K562 (cell line): ENCODE data around the gene MYO18B. TPM values are rescaled to one million over a fixed set of nuclear protein-coding genes. Genes with fewer than 3 reads are reported as not detected.

ENCODE experiments used
- ATAC-seq: fragments of 200-7000 bp; cut with Tn5 transposase; 3 replicates; pipeline ENCODE4 v1.9.1; 2020; ENCODE audit warnings: moderate library complexity
- BruUV-seq: library from RNA; stranded (reverse); fragments of 400-500 nt; replicated peaks from 2 replicates; lab custom pipeline; 2021; lab: Mats Ljungman, UMichigan
- CTCF ChIA-PET: fragments of 300-600 bp; formaldehyde crosslinking; extraction: SDS; loops from one replicate; lab custom pipeline; 2021; ENCODE audit warnings: low intra/inter-chr PET ratio; lab: Yijun Ruan, JAX
- POLR2A ChIA-PET: fragments of 300-600, 350-650 bp; sonication (Branson Sonifier 250); formaldehyde crosslinking; extraction: SDS; loops from one replicate; lab custom pipeline; 2021; ENCODE audit warnings: antibody characterized with exemption, inconsistent platforms; lab: Yijun Ruan, JAX
- DNase-seq, 4 experiments: peaks; one replicate each; pipeline versions ENCODE4 v3.0.0 to v3.0.0-alpha.2; 2011 to 2018; ENCODE audit warnings: low spot score in 3 of 4, mixed read lengths in 3 of 4; ENCODE audit errors: extremely low read depth in 1 of 4
- FAIRE-seq: peaks from 2 replicates; lab custom pipeline; 2011; peaks lifted over from hg19 to GRCh38; lab: Jason Lieb, UNC
- H2AFZ ChIP-seq: 2 replicates; pipeline ENCODE4 v1.6.0; 2011; ENCODE audit warnings: low read depth, low read length, control low read depth, inconsistent platforms
- H3K27ac ChIP-seq: fragments of 200-600 bp; 3 replicates; pipeline ENCODE4 v1.8.0; 2011; ENCODE audit warnings: low read depth, mild to moderate bottlenecking, control low read depth, inconsistent platforms, low read length, moderate library complexity, mixed read lengths; ENCODE audit errors: extremely low read depth
- H3K27me3 ChIP-seq, 2 experiments: fragments of 300-600 bp in 1 of 2; 2 replicates in 1 of 2; 3 replicates in 1 of 2; pipeline versions ENCODE4 v1.6.0 to v1.8.0; 2011; ENCODE audit warnings: inconsistent platforms in 2 of 2, low read length in 2 of 2, mild to moderate bottlenecking in 1 of 2, mixed read lengths in 1 of 2, moderate library complexity in 1 of 2; ENCODE audit not compliant: control insufficient read depth in 2 of 2, insufficient read depth in 2 of 2
- H3K36me3 ChIP-seq: fragments of 300-600 bp; 3 replicates; pipeline ENCODE4 v1.8.0; 2011; ENCODE audit warnings: mild to moderate bottlenecking, low read length, inconsistent platforms; ENCODE audit not compliant: control insufficient read depth, insufficient read depth
- H3K4me1 ChIP-seq, 2 experiments: fragments of 200-600 bp in 1 of 2; replicated peaks in 1 of 2; 2 replicates in 1 of 2; 3 replicates in 1 of 2; pipeline versions ENCODE4 v1.5.1 to v1.8.0; 2011; ENCODE audit warnings: inconsistent platforms in 2 of 2, low read length in 2 of 2, mild to moderate bottlenecking in 1 of 2, mixed read lengths in 1 of 2, moderate library complexity in 1 of 2; ENCODE audit not compliant: control insufficient read depth in 2 of 2, insufficient read depth in 2 of 2
- H3K4me2 ChIP-seq: 2 replicates; pipeline ENCODE4 v1.6.1; 2011; ENCODE audit warnings: low read length, control low read depth, inconsistent platforms, mixed read lengths; ENCODE audit not compliant: insufficient read depth
- H3K4me3 ChIP-seq: fragments of 200-600 bp; sonication (generic), shearing (Covaris generic); 2 replicates; pipeline ENCODE4 v1.5.1; 2016; ENCODE audit warnings: control low read depth, inconsistent platforms
- H3K79me2 ChIP-seq: fragments of 200-600 bp; 3 replicates; pipeline ENCODE4 v1.8.0; 2011; ENCODE audit warnings: low read length, inconsistent platforms; ENCODE audit not compliant: control insufficient read depth, insufficient read depth
- H3K9ac ChIP-seq, 2 experiments: 2 replicates each; pipeline versions ENCODE4 v1.6.0 to v1.6.1; 2011; ENCODE audit warnings: low read depth in 2 of 2, low read length in 2 of 2, control low read depth in 1 of 2, inconsistent platforms in 1 of 2, mild to moderate bottlenecking in 1 of 2, mixed read lengths in 1 of 2; ENCODE audit not compliant: insufficient read depth in 1 of 2
- H3K9me1 ChIP-seq: one replicate; pipeline ENCODE4 v1.6.0; 2011; ENCODE audit warnings: inconsistent platforms, mild to moderate bottlenecking, low read length, moderate library complexity; ENCODE audit not compliant: control insufficient read depth, insufficient read depth
- H3K9me3 ChIP-seq: replicated peaks from 2 replicates; pipeline ENCODE4 v1.5.1; 2011; ENCODE audit warnings: low read depth, low read length, inconsistent platforms; ENCODE audit not compliant: control insufficient read depth, insufficient read depth
- H4K20me1 ChIP-seq: replicated peaks from 2 replicates; pipeline ENCODE4 v1.6.1; 2011; ENCODE audit warnings: low read length, inconsistent platforms, mixed read lengths; ENCODE audit not compliant: control insufficient read depth, insufficient read depth
- CEBPB ChIP-seq: fragments of 450-650 bp; IDR thresholded peaks from 2 replicates; pipeline ENCODE4 v1.6.1; 2016; ENCODE audit warnings: missing genetic modification characterization, missing compliant biosample characterization
- ESRRA ChIP-seq: fragments of 450-650 bp; IDR thresholded peaks from 2 replicates; pipeline ENCODE4 v1.6.1; 2014; ENCODE audit warnings: low read depth, mild to moderate bottlenecking, moderate library complexity, borderline replicate concordance
- KDM1A ChIP-seq, 2 experiments: fragments of 450-650 bp; IDR thresholded peaks; 2 replicates each; pipeline ENCODE4 v1.6.1; 2016; ENCODE audit warnings: mild to moderate bottlenecking in 2 of 2
- RBM15 ChIP-seq: fragments of 200-400 bp; formaldehyde crosslinking; IDR thresholded peaks from 2 replicates; pipeline ENCODE4 v1.6.1; 2018; ENCODE audit warnings: mild to moderate bottlenecking, low read length, moderate library complexity; ENCODE audit not compliant: insufficient read depth
- SREBF1 ChIP-seq: fragments of 150-350 bp; IDR thresholded peaks from 2 replicates; pipeline ENCODE4 v1.6.1; 2014; ENCODE audit warnings: antibody characterized with exemption, low read depth, low read length, borderline replicate concordance
- TRIM24 ChIP-seq, 2 experiments: fragments of 450-650 bp; IDR thresholded peaks; 2 replicates each; pipeline ENCODE4 v1.6.1; 2016
- XRCC4 ChIP-seq: IDR thresholded peaks from one replicate; pipeline ENCODE4 v1.6.1; 2011; ENCODE audit not compliant: insufficient read depth, insufficient read length; ENCODE audit errors: extremely low read depth
- ZNF232 ChIP-seq: sonication (generic); formaldehyde crosslinking; IDR thresholded peaks from 2 replicates; pipeline ENCODE4 v1.8.0; 2022; ENCODE audit warnings: mild to moderate bottlenecking, missing genetic modification reagents
- WGBS: fragments of 100-300 bp; shearing (Covaris generic); methylation state at CpG from one replicate; pipeline ENCODE4 v1.1.6; 2016; ENCODE audit warnings: low coverage, mixed read lengths; ENCODE audit not compliant: insufficient coverage; ENCODE audit errors: missing lambda C conversion rate; 5-methylcytosine and 5-hydroxymethylcytosine counted together
- in situ Hi-C: fragments of 300-500 bp; cut with MboI; formaldehyde crosslinking; loops from 4 replicates; pipeline ENCODE4 v1.15.0; 2018; ENCODE audit warnings: inconsistent platforms, mixed read lengths
- intact Hi-C: fragments of 100-400 bp; cut with micrococcal nuclease; formaldehyde crosslinking; loops from 2 replicates; pipeline ENCODE4 v1.14.2; 2022
- polyA plus RNA-seq, 8 experiments: library from polyadenylated mRNA; depleted of rRNA in 4 of 8; stranded (reverse) in 5 of 8; unstranded in 3 of 8; fragments of >200 nt; fragmentation: Nextera tagmentation in 2 of 8; fragmentation: Illumina TruSeq in 1 of 8; extraction: Ambion mirVana in 2 of 8; extraction: Trizol in 1 of 8; gene quantifications; 2 replicates each; pipeline versions ENCODE4 v1.2.1 to v1.2.3, GENCODE V29; 2011 to 2014; ENCODE audit warnings: inconsistent platforms in 1 of 8, missing spikeins in 1 of 8
- total RNA-seq, 7 experiments: library from RNA; depleted of rRNA in 6 of 7; stranded (reverse); fragments of >200 nt in 6 of 7; fragmentation: Illumina TruSeq in 2 of 7; extraction: Trizol in 2 of 7; gene quantifications; 2 replicates each; pipeline versions ENCODE4 v1.2.1 to v1.2.3, GENCODE V29; 2011 to 2021; ENCODE audit warnings: low replicate concordance in 1 of 7
- TF ChIP-seq, protein P1 (sequence below): sonication (generic); formaldehyde crosslinking; IDR thresholded peaks from 2 replicates; pipeline ENCODE4 v1.8.1; 2023; ENCODE audit warnings: mild to moderate bottlenecking, missing genetic modification reagents
- TF ChIP-seq, protein P2 (sequence below): fragments of 450-650 bp; IDR thresholded peaks from 2 replicates; pipeline ENCODE4 v1.6.1; 2016; ENCODE audit warnings: mild to moderate bottlenecking

The MYO18B gene
- total and polyA plus RNA-seq, 9 of the 15 experiments (the other 6 are each of a cell fraction or from before 2014, with no cell fraction given), result 0.06 to 7.0 (median 4.3) TPM

DNA sequence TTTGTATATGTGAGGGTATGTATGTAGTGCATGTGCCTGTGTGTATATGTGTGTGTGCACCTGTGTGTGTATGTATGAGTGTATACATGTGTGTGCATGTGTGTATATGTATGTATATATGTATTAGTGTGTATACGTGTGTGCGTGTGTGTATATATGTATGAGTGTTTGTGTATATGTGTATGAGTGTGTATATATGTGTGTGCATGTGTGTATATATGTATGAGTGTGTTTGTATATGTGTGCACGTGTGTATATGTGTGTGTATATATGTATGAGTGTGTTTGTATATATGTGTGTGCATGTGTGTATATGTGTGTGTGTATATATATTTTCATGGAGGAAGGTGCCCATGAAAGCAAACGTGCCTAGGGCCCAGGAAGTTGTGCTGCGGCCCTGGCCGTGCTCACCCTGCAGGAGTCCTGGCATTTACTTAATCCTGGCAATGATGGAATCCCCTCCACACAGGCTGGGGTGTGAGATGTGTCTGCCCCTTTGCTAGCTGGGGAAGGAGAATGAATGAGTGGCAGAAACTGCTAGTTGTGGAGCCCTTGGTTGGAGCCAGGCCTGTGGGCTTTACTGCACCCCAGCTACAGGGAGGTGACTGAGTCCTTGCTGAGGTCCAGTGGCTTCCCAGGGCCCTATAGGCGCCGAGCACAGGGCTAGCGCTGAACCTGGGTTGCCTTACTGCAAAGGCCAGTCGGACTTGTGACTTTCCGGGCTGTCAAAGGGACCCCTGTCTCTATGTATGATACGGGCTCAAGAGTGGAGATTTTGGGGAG lies 97.2 kb downstream of the MYO18B start:
- Histone ChIP-seq H3K9ac (no peak overlapping the region), H3K4me2 (no peak overlapping the region), H3K9me3 (no peaks in the 10 kb centered on the region), H3K4me3 (no peak overlapping the region), H3K27me3 (no peaks in the 10 kb centered on the region), H3K27ac (no peak overlapping the region), H3K9me1 (no peaks in the 10 kb centered on the region), H3K36me3 (peaks cover 2% of the 10 kb centered on the region; the same call in 1 of the 3 replicates), H3K79me2 (no peaks in the 10 kb centered on the region), H2AFZ (no peak overlapping the region), H3K4me1 (no peaks in the 10 kb centered on the region), H4K20me1 (no peaks in the 10 kb centered on the region)
- in situ Hi-C loops (no loop called here), intact Hi-C loops (no loop called here)
- DNase-seq (no peak), FAIRE-seq (no peak), ATAC-seq (no peak)
- BruUV-seq, result no TSS peak
- WGBS, result 87% methylated on average over 7 of the region's 12 CpGs
- peak in 1 of 2 experiments; percentile 76; a peak in 1 of 4 replicates for TF ChIP-seq KDM1A (IDR thresholded peaks at IDR 0.05)
- TF ChIP-seq CEBPB (tag), result no peak
- ChIA-PET CTCF (no interaction called here), POLR2A (no interaction called here)

DNA sequence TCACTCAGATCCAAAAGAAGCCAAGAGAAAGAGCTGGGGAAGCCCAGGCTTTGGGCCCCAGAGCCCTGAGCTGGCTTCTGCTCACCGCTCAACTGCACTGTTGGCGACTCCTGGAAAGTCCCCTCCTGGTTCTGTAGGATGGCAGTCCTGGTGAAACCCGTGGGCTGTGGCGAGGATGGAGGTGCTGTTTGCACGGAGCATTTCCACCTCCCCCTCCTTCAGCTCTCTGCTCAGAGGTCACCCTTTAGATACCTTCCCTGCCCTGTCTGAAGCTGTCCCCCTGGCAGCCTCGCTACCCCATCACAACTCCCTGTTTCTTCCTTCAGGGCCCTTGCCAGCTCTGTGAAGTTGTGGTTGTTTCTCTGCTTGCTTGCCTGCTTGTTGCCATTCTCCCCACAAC lies 97.8 kb downstream of the MYO18B start:
- Histone ChIP-seq H3K9me1 (no peaks in the 10 kb centered on the region), H3K4me2 (no peak overlapping the region), H3K9ac (no peak overlapping the region; a peak in 1 of 4 replicates), H2AFZ (no peak overlapping the region), H3K9me3 (no peaks in the 10 kb centered on the region), H3K79me2 (no peaks in the 10 kb centered on the region), H3K27ac (no peak overlapping the region), H3K27me3 (no peaks in the 10 kb centered on the region), H4K20me1 (no peaks in the 10 kb centered on the region), H3K4me1 (no peaks in the 10 kb centered on the region), H3K4me3 (no peak overlapping the region), H3K36me3 (peaks cover 2% of the 10 kb centered on the region; the same call in 1 of the 3 replicates)
- DNase-seq, result no peak
- FAIRE-seq, result no peak
- intact Hi-C loops (no loop called here), in situ Hi-C loops (no loop called here)
- no peak for ATAC-seq
- CTCF ChIA-PET, result no interaction called here
- no peak for TF ChIP-seq SREBF1
- TF ChIP-seq XRCC4, result no peak
- TF ChIP-seq RBM15, result no peak
- no peak for TF ChIP-seq TRIM24 (IDR thresholded peaks at IDR 0.05)
- no peak for TF ChIP-seq ZNF232 (CRISPR knock-in tag)
- TF ChIP-seq, protein P1, sequence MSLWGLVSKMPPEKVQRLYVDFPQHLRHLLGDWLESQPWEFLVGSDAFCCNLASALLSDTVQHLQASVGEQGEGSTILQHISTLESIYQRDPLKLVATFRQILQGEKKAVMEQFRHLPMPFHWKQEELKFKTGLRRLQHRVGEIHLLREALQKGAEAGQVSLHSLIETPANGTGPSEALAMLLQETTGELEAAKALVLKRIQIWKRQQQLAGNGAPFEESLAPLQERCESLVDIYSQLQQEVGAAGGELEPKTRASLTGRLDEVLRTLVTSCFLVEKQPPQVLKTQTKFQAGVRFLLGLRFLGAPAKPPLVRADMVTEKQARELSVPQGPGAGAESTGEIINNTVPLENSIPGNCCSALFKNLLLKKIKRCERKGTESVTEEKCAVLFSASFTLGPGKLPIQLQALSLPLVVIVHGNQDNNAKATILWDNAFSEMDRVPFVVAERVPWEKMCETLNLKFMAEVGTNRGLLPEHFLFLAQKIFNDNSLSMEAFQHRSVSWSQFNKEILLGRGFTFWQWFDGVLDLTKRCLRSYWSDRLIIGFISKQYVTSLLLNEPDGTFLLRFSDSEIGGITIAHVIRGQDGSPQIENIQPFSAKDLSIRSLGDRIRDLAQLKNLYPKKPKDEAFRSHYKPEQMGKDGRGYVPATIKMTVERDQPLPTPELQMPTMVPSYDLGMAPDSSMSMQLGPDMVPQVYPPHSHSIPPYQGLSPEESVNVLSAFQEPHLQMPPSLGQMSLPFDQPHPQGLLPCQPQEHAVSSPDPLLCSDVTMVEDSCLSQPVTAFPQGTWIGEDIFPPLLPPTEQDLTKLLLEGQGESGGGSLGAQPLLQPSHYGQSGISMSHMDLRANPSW (CRISPR knock-in tag), result no peak
- TF ChIP-seq, protein P2, sequence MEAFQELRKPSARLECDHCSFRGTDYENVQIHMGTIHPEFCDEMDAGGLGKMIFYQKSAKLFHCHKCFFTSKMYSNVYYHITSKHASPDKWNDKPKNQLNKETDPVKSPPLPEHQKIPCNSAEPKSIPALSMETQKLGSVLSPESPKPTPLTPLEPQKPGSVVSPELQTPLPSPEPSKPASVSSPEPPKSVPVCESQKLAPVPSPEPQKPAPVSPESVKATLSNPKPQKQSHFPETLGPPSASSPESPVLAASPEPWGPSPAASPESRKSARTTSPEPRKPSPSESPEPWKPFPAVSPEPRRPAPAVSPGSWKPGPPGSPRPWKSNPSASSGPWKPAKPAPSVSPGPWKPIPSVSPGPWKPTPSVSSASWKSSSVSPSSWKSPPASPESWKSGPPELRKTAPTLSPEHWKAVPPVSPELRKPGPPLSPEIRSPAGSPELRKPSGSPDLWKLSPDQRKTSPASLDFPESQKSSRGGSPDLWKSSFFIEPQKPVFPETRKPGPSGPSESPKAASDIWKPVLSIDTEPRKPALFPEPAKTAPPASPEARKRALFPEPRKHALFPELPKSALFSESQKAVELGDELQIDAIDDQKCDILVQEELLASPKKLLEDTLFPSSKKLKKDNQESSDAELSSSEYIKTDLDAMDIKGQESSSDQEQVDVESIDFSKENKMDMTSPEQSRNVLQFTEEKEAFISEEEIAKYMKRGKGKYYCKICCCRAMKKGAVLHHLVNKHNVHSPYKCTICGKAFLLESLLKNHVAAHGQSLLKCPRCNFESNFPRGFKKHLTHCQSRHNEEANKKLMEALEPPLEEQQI, result no peak
- no peak for TF ChIP-seq ESRRA
- whole genome bisulfite sequencing, result 61% methylated on average over 4 of the region's 6 CpGs
- POLR2A ChIA-PET, result interaction anchor here (0.6 kb wide), 1 partner anchor 43 kb away, joined by 3 read pairs; no protein-coding TSS in a partner anchor
- no TSS peak for BruUV-seq
